GM21619 (cell line): ENCODE measurements around the gene IRF3.
"Not testable (repeated sequence)": the region's sequence is repeated elsewhere in the genome, so short reads cannot be mapped to it uniquely, and the experiment has no call there.

Experiments used
- ATAC-seq: cut with Tn5 transposase; IDR thresholded peaks from one replicate; pipeline ENCODE4 v1.9.1; 2021; ENCODE audit not compliant: unreplicated experiment

Gene IRF3

DNA sequence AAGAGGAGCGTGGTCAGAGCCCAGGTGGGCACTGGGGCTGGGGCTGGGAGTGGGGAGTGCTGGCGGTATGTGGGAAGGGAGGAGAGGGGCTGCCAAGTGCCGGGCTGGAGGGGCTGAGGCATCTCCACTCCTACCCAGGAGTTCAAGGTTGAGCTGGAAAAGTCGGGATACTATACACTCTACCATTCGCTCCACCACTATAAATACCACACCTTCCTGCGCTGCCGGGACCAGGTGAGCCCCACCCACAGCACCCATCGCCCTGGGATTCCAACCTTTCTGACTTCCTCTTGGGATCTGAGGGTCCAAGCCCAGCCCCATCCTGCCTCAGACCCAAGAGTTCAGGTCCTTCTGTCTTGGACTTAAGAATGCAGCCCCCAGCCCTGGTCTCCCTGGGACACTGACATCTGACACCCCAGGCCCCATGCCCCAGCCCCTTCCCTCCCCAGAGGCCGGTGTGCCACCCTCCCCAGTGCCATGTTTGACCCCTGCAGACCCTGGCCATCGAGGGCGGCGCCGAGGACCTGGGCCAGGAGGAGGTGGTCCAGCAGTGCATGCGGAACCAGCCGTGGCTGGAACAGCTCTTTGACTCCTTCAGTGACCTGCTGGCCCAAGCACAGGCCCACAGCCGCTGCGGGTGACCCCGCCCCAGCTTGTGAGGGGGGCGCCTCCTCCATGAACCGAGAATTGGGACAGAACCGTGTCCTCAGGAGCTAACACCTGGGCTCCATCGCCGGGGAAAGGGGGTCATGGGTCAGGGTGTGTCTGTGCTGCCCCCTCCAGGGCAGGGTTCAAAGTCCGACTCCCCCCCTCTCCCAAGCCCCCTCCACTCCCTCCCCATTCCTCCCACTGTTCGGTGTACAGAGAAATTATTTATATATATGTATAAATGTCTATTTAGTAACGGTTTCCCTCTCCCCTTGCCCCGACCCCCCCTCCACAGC is 40.4 kb downstream of the IRF3 start:
- no peak for ATAC-seq

GRCh38 chr19:49617860-49618259 is 47.8 kb downstream of the IRF3 start:
- not testable (repeated sequence) for ATAC-seq

- no peak for ATAC-seq
Observed at GRCh38 chr19:49616945-49617344, 48.7 kb downstream of the IRF3 start.

DNA sequence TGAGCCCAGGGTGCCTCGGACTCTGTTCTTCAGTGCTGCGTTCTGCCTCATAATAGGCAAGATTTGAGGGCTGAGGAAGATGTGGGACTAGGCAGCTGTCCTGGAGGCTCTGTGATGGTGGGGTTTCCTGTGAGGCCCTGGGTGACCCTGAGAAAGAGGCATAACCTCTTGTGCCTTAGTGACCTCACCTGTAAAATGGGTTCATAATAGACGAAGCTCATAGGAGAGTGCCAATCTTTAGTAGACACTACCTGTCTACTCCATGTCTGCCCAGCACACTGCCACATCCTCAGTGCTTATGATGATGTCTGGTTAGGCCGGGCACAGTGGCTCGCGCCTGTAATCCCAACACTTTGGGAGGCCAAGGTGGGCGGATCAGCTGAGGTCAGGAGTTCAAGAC is 49.1 kb downstream of the IRF3 start:
- no peak for ATAC-seq

DNA sequence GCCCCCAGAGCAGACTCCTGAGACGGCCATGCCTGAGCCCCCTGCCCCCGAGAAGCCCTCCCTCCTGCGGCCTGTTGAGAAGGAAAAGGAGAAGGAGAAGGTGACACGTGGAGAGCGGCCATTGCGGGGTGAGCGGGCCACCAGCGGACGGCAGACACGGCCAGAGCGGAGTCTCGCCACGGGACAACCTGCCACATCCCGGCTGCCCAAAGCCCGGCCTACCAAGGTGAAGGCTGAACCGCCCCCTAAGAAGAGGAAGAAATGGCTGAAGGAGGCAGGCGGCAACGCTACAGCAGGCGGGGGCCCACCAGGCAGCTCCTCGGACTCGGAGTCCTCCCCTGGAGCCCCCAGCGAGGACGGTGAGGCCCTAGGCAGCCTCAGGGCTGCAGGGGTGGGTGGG is 49.8 kb downstream of the IRF3 start:
- ATAC-seq = no peak

GRCh38 chr19:49614096-49614833 is 51.4 kb downstream of the IRF3 start:
- ATAC-seq = no peak

DNA sequence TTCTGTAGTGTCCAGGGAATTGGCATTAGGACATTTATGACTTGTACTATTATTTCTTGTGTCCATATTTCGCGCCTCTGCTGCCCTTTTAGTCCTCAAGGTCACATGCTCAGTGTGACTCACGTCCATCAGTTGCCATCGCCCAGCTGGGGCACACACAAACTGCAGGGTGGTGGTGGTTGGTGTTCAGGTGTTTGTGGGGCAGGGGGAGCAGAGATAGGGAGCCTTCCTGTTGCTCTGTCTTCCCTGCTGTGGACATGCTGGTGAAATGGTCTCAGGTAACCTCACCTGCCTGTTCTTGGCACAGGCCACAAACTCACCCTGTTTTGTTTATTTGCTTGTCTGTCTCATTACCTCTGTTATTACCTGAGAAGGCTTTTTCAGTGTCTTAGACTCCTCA is 52.3 kb downstream of the IRF3 start:
- ATAC-seq = no peak
